ENCODE results near the gene PDIA5.

DNA sequence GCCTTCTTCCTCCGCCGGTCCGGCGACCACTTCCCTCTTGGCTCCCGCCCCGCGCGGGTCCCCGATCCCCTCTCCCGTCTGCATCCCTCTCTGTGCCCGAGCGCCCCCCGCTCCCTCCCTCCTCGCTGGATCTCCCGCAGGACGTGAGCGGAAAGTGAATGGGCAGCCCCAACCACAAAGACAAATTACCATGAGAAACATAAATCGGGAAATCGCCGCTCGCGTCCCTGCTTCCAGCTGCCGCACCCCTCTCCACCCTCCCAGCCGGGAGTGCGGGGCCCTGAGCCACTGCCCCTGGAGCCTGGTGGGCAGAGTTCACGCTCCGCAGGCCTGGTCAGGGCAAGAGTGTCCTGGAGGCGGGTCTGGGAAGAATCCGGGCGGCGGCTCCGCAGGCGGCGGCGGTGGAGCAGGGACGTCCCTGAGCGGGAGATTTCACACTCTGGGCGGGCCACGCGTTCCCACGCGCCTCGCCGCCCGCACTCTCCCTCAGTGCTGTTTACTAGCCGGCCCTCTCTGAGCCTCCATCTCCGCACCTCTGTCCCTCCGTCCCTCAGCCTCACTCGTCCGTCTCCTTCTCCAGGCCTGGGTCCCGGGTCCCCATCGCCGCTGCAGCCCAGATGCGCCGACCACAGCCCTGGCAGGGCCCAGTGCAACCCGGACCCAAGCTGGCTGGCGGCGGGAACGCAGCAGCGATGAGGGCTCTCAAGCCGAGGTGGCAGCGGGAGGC is 40.1 kb upstream of the PDIA5 start:
- TF ChIP-seq, protein P1, sequence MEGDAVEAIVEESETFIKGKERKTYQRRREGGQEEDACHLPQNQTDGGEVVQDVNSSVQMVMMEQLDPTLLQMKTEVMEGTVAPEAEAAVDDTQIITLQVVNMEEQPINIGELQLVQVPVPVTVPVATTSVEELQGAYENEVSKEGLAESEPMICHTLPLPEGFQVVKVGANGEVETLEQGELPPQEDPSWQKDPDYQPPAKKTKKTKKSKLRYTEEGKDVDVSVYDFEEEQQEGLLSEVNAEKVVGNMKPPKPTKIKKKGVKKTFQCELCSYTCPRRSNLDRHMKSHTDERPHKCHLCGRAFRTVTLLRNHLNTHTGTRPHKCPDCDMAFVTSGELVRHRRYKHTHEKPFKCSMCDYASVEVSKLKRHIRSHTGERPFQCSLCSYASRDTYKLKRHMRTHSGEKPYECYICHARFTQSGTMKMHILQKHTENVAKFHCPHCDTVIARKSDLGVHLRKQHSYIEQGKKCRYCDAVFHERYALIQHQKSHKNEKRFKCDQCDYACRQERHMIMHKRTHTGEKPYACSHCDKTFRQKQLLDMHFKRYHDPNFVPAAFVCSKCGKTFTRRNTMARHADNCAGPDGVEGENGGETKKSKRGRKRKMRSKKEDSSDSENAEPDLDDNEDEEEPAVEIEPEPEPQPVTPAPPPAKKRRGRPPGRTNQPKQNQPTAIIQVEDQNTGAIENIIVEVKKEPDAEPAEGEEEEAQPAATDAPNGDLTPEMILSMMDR (IDR thresholded peaks at IDR 0.05; ENCODE audit: low read length) = no peak
- TF ChIP-seq EZH2 (optimal IDR thresholded peaks at IDR 0.05; ENCODE audit: low read depth, low read length) = no peak

All from MM.1S (cell line).